ENCODE data around the gene PDE10A.

The PDE10A gene

GRCh38 chr6:165656581-165657324, 6.3 kb downstream of the PDE10A start:
- no peak for DNase-seq (ENCODE audit: low read depth in 2 of 2, low spot score in 1 of 2)

DNA sequence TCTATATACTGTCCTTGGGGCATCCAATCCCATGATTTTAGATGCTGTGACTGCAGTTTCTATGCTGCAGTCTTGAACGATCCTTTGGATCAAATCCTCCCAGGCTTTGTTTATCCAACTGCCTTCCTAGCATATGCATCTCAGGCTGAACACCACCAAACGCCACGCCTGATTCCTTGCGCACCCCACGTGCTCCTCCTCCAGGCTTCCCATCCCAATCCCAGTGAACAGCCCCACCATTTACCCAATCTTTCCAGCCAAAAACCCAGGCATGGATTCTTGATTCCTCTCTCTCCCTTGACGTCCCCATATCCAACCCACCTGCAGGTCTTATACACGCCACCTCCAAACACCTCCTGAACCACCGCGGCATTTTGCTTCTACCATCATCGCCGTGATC, 7.8 kb downstream of the PDE10A start:
- DNase-seq (ENCODE audit: low read depth in 2 of 2, low spot score in 1 of 2): no peak

DNA sequence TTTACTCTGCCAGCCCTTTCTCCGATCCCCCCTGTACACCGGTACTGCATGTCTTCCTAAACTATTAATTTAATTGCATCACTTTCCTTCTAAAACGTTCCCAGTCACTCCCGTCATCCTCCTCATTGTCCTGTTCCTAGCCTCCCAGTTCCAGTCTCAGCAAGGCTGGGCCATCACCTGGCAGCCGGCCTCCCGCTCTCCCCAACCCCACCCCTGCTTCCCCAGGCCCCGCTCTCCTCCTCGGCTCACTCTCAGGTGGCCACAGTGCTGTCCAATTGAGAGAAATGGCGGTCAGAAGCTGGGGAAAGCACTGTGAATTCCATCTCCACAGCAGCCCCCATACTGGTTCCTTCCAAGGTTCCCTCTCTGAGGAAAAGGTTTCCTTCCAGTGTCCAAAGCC, 8.9 kb downstream of the PDE10A start:
- DNase-seq (ENCODE audit: low read depth in 2 of 2, low spot score in 1 of 2): no peak

DNA sequence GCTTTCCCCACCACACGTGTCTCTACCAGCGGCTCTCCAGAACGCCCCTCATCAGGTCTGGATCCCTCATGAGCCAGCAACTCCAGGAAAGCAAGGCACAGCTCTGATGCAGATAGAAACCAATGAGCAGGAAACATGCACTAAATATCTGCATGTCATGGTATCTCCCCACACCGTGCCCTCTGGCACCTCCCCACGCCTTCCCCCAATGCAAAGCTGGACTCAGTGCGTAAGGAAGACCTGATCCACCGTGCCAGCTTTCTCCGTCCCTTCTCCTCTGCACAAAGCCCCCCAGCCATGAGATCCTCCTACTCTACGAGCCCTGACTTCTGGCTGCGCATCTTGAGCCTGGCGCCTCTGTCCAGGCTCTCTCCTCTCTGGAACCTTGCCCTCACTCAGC, 9.4 kb downstream of the PDE10A start:
- DNase-seq (ENCODE audit: low read depth in 2 of 2, low spot score in 1 of 2): no peak

- no peak for DNase-seq (ENCODE audit: low read depth in 2 of 2, low spot score in 1 of 2)
These were observed 9.8 kb downstream of the PDE10A start for GRCh38 chr6:165653196-165653595.

DNA sequence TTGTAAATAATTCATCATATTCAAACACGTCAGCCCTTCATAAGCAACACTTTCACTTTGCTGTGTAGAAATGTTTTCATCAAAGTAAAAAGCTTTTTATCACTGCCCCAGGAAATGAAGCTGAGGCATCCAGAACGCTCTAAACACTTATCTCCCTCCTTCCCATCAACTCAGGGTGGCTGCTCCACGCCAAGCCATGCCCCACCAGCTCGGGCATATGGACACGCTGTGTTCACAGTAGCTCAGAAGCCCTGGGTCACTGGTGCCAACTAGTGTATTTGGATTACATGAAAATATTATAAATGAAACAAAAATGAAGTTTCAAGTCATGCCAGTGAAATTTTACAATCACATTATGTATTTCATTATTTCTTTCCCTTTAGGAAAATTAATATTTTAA, 10.3 kb downstream of the PDE10A start:
- DNase-seq (ENCODE audit: low read depth in 2 of 2, low spot score in 1 of 2): no peak

DNA sequence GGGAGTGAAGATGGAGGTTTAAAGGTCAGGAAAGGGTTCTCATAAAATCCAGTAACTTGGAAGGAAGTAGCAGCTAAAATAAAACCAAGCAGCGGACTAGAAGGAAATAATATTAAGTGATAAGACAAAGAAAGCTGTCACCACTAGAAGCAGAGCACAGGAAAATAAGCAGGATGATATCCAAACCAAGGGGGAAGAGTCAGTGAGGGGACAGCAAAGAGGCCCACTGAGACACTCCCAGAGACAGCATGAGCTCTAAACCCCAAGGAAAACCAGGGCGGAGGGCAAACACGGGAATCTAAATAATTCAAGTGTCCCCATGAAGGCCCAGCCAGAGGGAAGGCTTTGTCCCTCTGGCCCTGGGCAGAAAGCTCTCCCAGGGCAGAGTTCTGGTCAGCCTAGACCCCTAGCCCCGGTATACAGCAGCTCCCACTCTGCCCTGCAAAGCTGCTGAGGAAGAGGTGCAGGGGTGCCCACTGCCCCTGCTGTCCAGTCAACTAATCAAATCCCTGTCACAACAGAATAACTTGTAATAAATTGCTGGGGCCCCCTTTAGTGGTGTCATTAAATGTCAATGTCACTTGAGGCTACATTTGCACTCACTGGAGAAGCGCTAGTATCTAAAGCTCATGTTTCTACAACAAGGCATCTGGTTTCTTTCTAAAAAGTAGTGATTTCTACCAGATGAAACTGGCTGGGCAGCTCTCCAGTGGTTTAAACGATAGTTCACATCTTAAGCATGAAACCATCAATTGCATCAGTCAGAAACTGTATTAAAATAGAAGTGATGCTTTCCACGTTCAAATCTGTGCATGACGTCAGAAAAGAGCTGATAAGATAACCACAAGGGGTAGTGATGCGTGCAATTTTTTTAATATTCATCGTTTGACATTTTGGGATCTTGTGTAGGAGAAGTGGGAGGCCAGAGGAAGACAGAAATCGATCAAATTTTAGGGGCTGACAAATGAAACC, 13.6 kb downstream of the PDE10A start:
- DNase-seq (ENCODE audit: low read depth in 2 of 2, low spot score in 1 of 2): no peak

GRCh38 chr6:165647041-165647440, 16.0 kb downstream of the PDE10A start:
- no peak for DNase-seq (ENCODE audit: low read depth in 2 of 2, low spot score in 1 of 2)

DNA sequence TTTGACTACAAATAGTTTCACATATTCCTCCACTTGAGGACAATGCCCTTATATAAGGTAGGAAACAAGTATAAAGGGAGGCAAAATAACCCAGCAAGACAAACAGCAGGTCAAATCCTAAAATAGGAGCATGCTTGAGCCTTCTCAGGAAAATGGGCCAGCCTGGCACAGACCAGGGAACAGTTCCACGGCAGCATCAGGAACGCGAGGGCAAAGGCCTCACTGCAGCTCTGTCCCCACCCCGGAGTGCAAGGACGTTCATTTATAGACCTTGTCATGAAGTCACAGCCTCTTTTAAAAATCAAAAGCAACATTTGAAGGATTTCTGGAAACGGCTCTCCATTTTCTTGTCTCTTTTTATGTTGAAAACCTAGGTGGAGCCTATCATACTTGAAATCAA, 17.1 kb downstream of the PDE10A start:
- DNase-seq (ENCODE audit: low read depth in 2 of 2, low spot score in 1 of 2): no peak

DNA sequence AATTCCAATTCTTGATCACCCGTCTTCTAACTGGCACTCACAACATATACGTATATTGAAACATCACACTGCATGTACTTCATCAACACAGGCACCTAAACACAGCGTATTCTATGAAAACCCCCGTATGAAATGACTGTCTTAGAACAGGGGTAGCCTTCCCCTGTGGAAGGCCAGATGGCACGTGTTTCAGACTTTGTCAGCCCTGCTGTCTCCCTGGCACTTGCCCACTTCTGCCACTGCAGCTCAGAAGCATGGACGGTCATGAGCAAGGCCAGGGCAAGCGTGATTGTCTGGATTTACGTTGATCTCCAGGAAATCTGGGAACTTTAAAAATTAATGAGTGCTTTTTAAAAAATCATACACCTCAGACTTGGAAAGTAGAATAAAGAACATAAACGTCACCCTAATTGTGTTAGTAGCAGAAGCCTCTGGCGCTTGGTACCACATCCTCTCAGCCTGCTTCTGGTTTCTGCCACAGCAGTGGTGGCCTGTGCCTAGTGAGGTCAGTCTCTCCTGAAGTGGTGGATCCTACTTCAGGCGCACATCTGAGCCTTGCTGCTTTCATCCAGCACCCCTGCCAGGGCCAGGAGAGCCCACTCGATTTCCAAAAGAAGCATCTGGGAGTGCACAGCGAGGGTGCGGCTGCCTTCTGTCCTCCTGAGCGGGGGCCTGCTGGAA, 18.3 kb downstream of the PDE10A start:
- no peak for DNase-seq (ENCODE audit: low read depth in 2 of 2, low spot score in 1 of 2)

DNA sequence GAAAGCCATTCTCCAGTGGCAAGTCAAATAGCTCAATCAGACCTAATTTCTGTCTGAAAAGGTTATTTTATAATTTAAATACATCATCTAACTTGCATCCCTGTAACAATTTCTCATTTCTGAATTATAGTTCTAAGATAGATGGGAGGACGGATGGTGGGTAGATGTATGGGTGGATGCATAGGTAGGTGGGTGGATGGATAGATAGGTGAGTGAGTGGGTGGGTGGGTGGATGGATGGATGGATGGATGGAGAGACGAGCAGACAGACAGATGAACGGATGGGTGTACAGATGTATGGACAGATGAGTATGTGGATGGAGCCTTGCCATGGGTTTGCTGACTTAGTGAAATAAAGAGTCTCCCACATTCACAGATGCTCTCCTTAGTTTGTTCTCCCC, 20.0 kb downstream of the PDE10A start:
- DNase-seq (ENCODE audit: low read depth in 2 of 2, low spot score in 1 of 2): no peak

DNA sequence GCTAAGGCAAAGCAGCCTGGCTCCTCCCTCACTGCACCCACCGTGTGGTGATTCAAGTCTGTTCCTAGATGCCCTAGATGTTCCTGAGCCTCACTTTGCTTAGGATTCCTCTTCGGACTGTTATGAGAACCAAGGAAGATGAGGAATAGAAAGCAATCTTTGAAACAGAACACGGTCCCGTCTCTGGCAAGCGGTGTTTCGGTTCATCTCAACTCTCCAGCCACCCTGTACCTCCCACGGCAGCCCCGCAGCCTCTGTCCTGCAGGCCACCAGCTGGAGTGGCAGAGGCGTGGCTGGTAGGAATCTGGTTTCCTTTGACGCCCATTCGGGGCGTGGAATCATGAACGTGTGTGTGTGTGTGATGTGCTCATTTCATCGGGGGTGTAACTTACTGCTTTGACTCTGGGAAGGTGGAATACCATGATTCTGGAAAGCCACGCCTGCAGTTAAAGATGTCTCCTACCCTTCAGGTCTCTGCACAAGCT, 21.3 kb downstream of the PDE10A start:
- DNase-seq (ENCODE audit: low read depth in 2 of 2, low spot score in 1 of 2): no peak

DNA sequence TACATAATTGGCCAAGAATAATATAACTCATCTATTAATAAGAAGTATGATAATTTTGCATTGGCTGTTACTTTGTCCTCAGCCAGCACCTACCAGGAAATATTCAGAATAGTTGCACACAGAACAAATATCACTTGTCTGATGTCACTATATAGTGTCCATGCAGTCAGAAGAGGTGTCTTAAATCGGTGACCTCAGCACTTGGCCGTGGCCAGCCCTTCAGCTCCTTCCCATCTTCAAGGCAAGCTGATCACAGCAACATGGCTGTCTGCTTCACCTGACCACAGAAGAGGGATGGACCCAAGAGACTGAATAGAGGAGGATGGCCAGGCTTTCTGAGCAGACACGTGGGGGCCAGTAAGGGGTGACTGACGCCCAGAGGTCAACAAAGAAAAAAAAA, 22.2 kb downstream of the PDE10A start:
- DNase-seq (ENCODE audit: low read depth in 2 of 2, low spot score in 1 of 2): no peak

DNA sequence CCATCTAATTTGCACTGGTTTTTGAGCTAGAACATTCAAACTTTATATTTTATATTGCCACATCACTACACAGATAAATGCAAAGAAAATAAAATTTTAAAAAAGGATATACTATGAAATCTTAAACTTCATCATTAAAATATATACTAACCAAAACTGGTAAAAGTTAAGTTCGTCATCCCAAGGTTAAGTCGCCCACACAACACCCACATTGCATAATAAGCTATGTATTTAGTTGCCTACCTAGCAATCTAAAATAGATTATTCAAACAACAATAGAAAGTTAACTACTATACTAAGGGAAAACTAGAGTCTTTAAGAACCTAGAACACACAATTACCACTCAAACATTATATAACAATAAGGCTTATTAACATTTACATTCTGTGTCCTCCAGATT, 24.5 kb downstream of the PDE10A start:
- DNase-seq (ENCODE audit: low read depth in 2 of 2, low spot score in 1 of 2): no peak

GRCh38 chr6:165637586-165637985, 25.5 kb downstream of the PDE10A start:
- no peak for DNase-seq (ENCODE audit: low read depth in 2 of 2, low spot score in 1 of 2)

- no peak for DNase-seq (ENCODE audit: low read depth in 2 of 2, low spot score in 1 of 2)
These were observed 26.5 kb downstream of the PDE10A start for GRCh38 chr6:165636402-165637048.

DNA sequence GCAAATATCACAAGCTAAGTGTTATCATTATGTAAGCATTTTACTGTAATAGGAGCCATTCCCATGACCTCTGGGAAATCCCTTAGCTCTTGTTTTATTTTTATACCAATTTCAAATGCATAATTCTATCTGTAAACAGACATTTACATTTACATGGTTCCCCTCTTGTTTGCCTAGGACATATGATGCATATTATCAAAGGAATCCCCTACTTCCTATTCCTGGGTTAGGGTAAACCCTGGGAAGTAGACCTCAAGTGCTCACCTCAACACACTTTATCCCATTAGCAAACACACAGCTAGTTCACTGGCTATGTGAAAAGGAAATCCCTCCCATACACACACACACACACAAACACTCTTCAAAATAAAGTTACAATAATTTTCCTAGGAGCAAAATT, 27.1 kb downstream of the PDE10A start:
- DNase-seq (ENCODE audit: low read depth in 2 of 2, low spot score in 1 of 2): no peak

- no peak for DNase-seq (ENCODE audit: low read depth in 2 of 2, low spot score in 1 of 2)
These were observed 28.8 kb downstream of the PDE10A start for GRCh38 chr6:165634101-165634880.

GRCh38 chr6:165632194-165632593, 30.8 kb downstream of the PDE10A start:
- DNase-seq (ENCODE audit: low read depth in 2 of 2, low spot score in 1 of 2): no peak

DNA sequence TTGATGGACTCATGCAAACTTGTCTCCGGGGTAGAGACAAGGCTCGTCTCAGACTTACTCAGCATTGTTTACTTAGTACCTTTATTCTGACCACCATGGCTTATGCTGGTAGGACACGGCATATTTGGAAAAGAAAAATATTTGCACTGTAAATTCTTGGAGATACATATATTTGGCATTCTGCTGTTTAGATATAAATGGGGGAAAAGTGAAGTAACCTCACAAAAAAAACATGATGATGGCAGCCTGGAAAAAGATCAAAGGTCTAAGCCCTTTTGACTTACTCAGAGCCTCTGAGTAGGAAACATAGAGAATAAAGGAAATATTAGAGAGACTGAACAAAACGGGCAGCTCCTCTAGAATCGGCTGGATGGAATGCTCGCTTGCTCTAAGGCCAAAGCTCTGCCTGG, 32.5 kb downstream of the PDE10A start:
- DNase-seq (ENCODE audit: low read depth in 2 of 2, low spot score in 1 of 2): no peak
